Left ventricle myocardium inferior (tissue), 1 donor: ENCODE results near the gene SESN1. TPM values are rescaled to one million over a fixed set of nuclear protein-coding genes. Genes with fewer than 3 reads are reported as not detected.

Experiments
- DNase-seq: peaks from one replicate; pipeline ENCODE4 v3.0.0-alpha.2; 2020
- H3K27ac ChIP-seq: fragments of 200-600 bp; replicated peaks from 2 replicates; pipeline ENCODE4 v1.8.0; 2021
- H3K27me3 ChIP-seq: fragments of 200-600 bp; 2 replicates; pipeline ENCODE4 v1.8.0; 2021; ENCODE audit warnings: low read depth
- H3K36me3 ChIP-seq: fragments of 200-600 bp; 2 replicates; pipeline ENCODE4 v1.8.0; 2021
- H3K4me1 ChIP-seq: fragments of 200-600 bp; 2 replicates; pipeline ENCODE4 v1.8.0; 2021
- H3K4me3 ChIP-seq: fragments of 200-600 bp; 2 replicates; pipeline ENCODE4 v1.8.0; 2021; ENCODE audit warnings: mild to moderate bottlenecking, moderate library complexity
- H3K9me3 ChIP-seq: fragments of 200-600 bp; replicated peaks from 2 replicates; pipeline ENCODE4 v1.8.0; 2021
- intact Hi-C: fragments of 100-400 bp; cut with micrococcal nuclease; formaldehyde crosslinking; loops from one replicate; pipeline ENCODE4 v1.11.0; 2022
- total RNA-seq: library from RNA; stranded (reverse); fragmentation: NEBNext Ultra II Directional; extraction: Animal tissue kit (Norgen Biotek cat#: 25700); gene quantifications from one replicate; pipeline ENCODE4 v1.2.1, GENCODE V29; 2021
- TF ChIP-seq, protein P1 (sequence below): fragments of 200-600 bp; IDR thresholded peaks from 2 replicates; pipeline ENCODE4 v1.8.0; 2021; ENCODE audit warnings: antibody characterized with exemption, mild to moderate bottlenecking, borderline replicate concordance
- donor health status: DM: no; HTN: yes; CAD: no; lungs with severe emphysema.

The SESN1 gene
- total RNA-seq, 1 donor from 2014 or later: 44.1 TPM

GRCh38 chr6:109007521-109007920 lies 87.1 kb downstream of the SESN1 start:
- Histone ChIP-seq H3K36me3 (no peaks in the 10 kb centered on the region), H3K4me1 (peaks cover 80% of the 10 kb centered on the region), H3K27me3 (no peaks in the 10 kb centered on the region), H3K4me3 (peak overlapping the region; percentile 88), H3K27ac (peak overlapping the region; percentile 97), H3K9me3 (no peaks in the 10 kb centered on the region)
- DNase-seq: no peak
- TF ChIP-seq, protein P1, sequence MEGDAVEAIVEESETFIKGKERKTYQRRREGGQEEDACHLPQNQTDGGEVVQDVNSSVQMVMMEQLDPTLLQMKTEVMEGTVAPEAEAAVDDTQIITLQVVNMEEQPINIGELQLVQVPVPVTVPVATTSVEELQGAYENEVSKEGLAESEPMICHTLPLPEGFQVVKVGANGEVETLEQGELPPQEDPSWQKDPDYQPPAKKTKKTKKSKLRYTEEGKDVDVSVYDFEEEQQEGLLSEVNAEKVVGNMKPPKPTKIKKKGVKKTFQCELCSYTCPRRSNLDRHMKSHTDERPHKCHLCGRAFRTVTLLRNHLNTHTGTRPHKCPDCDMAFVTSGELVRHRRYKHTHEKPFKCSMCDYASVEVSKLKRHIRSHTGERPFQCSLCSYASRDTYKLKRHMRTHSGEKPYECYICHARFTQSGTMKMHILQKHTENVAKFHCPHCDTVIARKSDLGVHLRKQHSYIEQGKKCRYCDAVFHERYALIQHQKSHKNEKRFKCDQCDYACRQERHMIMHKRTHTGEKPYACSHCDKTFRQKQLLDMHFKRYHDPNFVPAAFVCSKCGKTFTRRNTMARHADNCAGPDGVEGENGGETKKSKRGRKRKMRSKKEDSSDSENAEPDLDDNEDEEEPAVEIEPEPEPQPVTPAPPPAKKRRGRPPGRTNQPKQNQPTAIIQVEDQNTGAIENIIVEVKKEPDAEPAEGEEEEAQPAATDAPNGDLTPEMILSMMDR: no peak
- intact Hi-C loops: loop anchor here (10.0 kb wide), 1 partner anchor 63 kb away; no protein-coding TSS in a partner anchor

- intact Hi-C loops: loop anchor here (10.0 kb wide), 1 partner anchor 62 kb away; no protein-coding TSS in a partner anchor
- peaks cover 87% of the 10 kb centered on the region for H3K4me1 ChIP-seq
- H3K9me3 ChIP-seq: no peaks in the 10 kb centered on the region
- no peaks in the 10 kb centered on the region for H3K36me3 ChIP-seq
- TF ChIP-seq, protein P1: no peak
- H3K4me3 ChIP-seq: peak overlapping the region; percentile 88
- H3K27me3 ChIP-seq: no peaks in the 10 kb centered on the region
- peak overlapping the region; percentile 97 for H3K27ac ChIP-seq
- DNase-seq: no peak
These were observed 87.8 kb downstream of the SESN1 start for GRCh38 chr6:109006818-109007217.

- peaks cover 100% of the 10 kb centered on the region for H3K4me1 ChIP-seq
- peak overlapping the region; percentile 97 for H3K27ac ChIP-seq
- intact Hi-C loops: loop anchor here (10.0 kb wide), 1 partner anchor 58 kb away; no protein-coding TSS in a partner anchor
- no peaks in the 10 kb centered on the region for H3K9me3 ChIP-seq
- H3K4me3 ChIP-seq: peak overlapping the region; percentile 28
- TF ChIP-seq, protein P1: no peak
- H3K27me3 ChIP-seq: no peaks in the 10 kb centered on the region
- DNase-seq: no peak
- peaks cover 28% of the 10 kb centered on the region for H3K36me3 ChIP-seq
These were observed 91.8 kb downstream of the SESN1 start for GRCh38 chr6:109002882-109003281.

DNA sequence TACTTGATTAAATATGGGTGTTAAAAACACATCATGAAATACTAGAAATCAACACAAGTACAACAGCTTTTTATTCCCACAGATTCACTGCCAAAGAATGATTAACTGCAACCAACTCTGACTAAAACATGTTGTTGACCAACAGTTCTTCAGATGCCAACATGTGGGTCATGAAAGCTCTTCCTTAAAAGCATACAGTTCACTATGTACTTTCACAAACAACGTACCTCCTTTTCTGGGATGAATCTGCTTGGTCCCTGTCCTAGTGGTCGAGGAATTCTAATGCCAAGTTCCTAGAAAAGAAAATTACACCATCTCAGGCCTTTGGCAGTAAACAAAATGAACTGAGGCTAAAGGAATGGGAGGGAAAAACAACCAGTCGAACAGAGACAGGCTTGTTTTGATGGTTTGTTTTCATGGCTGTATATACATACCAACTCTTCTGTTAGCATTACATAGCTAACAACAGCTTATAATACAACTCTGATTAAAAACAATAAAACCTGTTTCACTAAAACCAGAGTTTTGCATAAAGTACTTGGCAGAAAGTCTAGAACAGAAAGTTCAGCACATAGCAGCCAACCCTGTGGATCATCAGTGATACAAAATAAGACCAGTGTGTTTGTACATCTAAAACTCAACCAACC lies 92.5 kb downstream of the SESN1 start:
- Histone ChIP-seq H3K4me3 (peak overlapping the region; percentile 28), H3K4me1 (peaks cover 100% of the 10 kb centered on the region), H3K36me3 (peaks cover 35% of the 10 kb centered on the region), H3K27ac (peak overlapping the region; percentile 97), H3K27me3 (no peaks in the 10 kb centered on the region), H3K9me3 (no peaks in the 10 kb centered on the region)
- TF ChIP-seq, protein P1: no peak
- intact Hi-C loops: loop anchor here (10.0 kb wide), 1 partner anchor 57 kb away; no protein-coding TSS in a partner anchor
- no peak for DNase-seq

DNA sequence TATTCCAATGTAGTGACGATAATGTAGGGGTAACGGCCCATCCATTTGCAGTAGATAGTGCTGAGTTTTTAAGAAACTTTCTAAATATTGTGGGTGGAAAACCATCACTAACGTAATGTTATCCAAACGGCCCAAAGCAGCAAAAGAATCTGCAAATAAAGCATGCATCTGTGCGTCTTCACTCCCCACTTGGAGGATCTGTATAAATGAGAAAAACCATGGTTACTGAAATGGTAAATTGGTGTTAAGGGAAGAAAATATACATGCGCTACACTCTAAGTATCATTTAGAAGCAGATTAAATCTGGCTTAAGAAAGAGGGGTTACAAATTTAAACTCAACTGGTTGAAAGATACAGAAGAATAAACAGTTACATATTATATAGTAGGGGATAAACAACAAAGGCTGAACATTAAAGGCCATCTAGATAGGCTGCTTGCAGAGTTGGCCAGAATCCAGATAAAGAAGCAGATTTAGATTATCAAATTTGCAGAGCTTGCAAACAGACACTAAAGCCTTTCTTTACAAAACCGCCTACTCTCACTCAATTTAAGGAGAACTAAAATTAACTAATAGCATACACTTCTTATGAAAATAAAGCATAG lies 93.3 kb downstream of the SESN1 start:
- no peaks in the 10 kb centered on the region for H3K27me3 ChIP-seq
- H3K36me3 ChIP-seq: peaks cover 43% of the 10 kb centered on the region
- TF ChIP-seq, protein P1: no peak
- H3K27ac ChIP-seq: peak overlapping the region; percentile 97
- DNase-seq: no peak
- H3K4me1 ChIP-seq: peaks cover 95% of the 10 kb centered on the region
- H3K9me3 ChIP-seq: no peaks in the 10 kb centered on the region
- peak overlapping the region; percentile 28 for H3K4me3 ChIP-seq
- intact Hi-C loops: loop anchor here (10.0 kb wide), 1 partner anchor 57 kb away; no protein-coding TSS in a partner anchor
